PC-9 (cell line): ENCODE data around the gene PRKAR1A.

Experiments used
- CTCF ChIP-seq: fragments of 200-600 bp; sonication (generic); conservative IDR thresholded peaks from 2 replicates; pipeline ENCODE4 v1.6.1; 2017; ENCODE audit warnings: mixed run types, antibody characterized with exemption, mild to moderate bottlenecking, moderate library complexity
- EZH2 ChIP-seq: fragments of 200-600 bp; sonication (generic); IDR thresholded peaks from 2 replicates; pipeline ENCODE4 v1.8.0; 2017; ENCODE audit warnings: antibody characterized with exemption, low read depth

GRCh38 chr17:68599091-68599490 lies 86.9 kb downstream of the PRKAR1A start:
- no peak for TF ChIP-seq CTCF
- TF ChIP-seq EZH2 = no peak
